NCI-H345 treated with DMSO at 0.1 percent for 48 hours (cell line): Measurements from ENCODE around the gene XRCC6.
A peak's percentile ranks its signal among the peaks of the same experiment; 100 is the strongest.
"Not testable (repeated sequence)": the region's sequence is repeated elsewhere in the genome, so short reads cannot be mapped to it uniquely, and the experiment has no call there.

Source experiments
- DNase-seq: peaks from one replicate; lab custom pipeline; 2025; ENCODE audit not compliant: unreplicated experiment; lab: John Stamatoyannopoulos, UW

Gene XRCC6

GRCh38 chr22:41621099-41621910, at the start of gene XRCC6:
XRCC6 (plus strand) TSS chr22:41621295; CDS start chr22:41622005, 710 bp downstream.
- DNase-seq: peak; percentile 93

GRCh38 chr22:41571786-41572185, 49.3 kb upstream of the XRCC6 start:
- no peak for DNase-seq

GRCh38 chr22:41572305-41572704, 48.8 kb upstream of the XRCC6 start:
- DNase-seq: not testable (repeated sequence)

- DNase-seq: no peak
These were observed 47.4 kb upstream of the XRCC6 start for GRCh38 chr22:41573677-41574076.

- DNase-seq: no peak
These were observed 46.2 kb upstream of the XRCC6 start for GRCh38 chr22:41574847-41575381.

- no peak for DNase-seq
These were observed 45.6 kb upstream of the XRCC6 start for GRCh38 chr22:41575533-41575932.

- no peak for DNase-seq
These were observed 44.2 kb upstream of the XRCC6 start for GRCh38 chr22:41576877-41577276.

GRCh38 chr22:41578114-41578513, 43.0 kb upstream of the XRCC6 start:
- no peak for DNase-seq

- DNase-seq: no peak
These were observed 42.3 kb upstream of the XRCC6 start for GRCh38 chr22:41578818-41579217.

- DNase-seq: no peak
These were observed 41.6 kb upstream of the XRCC6 start for GRCh38 chr22:41579297-41579996.

GRCh38 chr22:41579997-41580355, 41.1 kb upstream of the XRCC6 start:
- no peak for DNase-seq

- no peak for DNase-seq
These were observed 38.4 kb upstream of the XRCC6 start for GRCh38 chr22:41582694-41583093.

GRCh38 chr22:41584881-41585280, 36.2 kb upstream of the XRCC6 start:
- DNase-seq: no peak

GRCh38 chr22:41585898-41586297, 35.2 kb upstream of the XRCC6 start:
- DNase-seq: no peak

- no peak for DNase-seq
These were observed 33.8 kb upstream of the XRCC6 start for GRCh38 chr22:41587347-41587723.

- peak; percentile 90 for DNase-seq
These were observed 31.5 kb upstream of the XRCC6 start, which contains the start of gene PMM1 for GRCh38 chr22:41589391-41590241. PMM1 (minus strand) TSS chr22:41589840; CDS start chr22:41589805, 35 bp downstream.

- DNase-seq: not testable (repeated sequence)
These were observed 27.6 kb upstream of the XRCC6 start for GRCh38 chr22:41593336-41593960.

- no peak for DNase-seq
These were observed 25.4 kb upstream of the XRCC6 start for GRCh38 chr22:41595703-41596102.

GRCh38 chr22:41596776-41597634, 24.1 kb upstream of the XRCC6 start:
- no peak for DNase-seq

GRCh38 chr22:41597635-41597953, 23.5 kb upstream of the XRCC6 start:
- DNase-seq: no peak
